GM18502 (cell line): ENCODE measurements around the gene FOLR1.
"Not testable (repeated sequence)": the region's sequence is repeated elsewhere in the genome, so short reads cannot be mapped to it uniquely, and the experiment has no call there.

Source experiments
- ATAC-seq: cut with Tn5 transposase; IDR thresholded peaks from one replicate; pipeline ENCODE4 v1.9.1; 2021; ENCODE audit warnings: mild to moderate bottlenecking; ENCODE audit not compliant: unreplicated experiment, poor library complexity

Gene FOLR1

GRCh38 chr11:72180892-72181552, 10.9 kb upstream of the FOLR1 start:
- ATAC-seq, result not testable (repeated sequence)

- not testable (repeated sequence) for ATAC-seq
Observed at GRCh38 chr11:72181553-72181958, 10.4 kb upstream of the FOLR1 start.

GRCh38 chr11:72188267-72188666, 3.7 kb upstream of the FOLR1 start:
- no peak for ATAC-seq

- ATAC-seq, result no peak
Observed at GRCh38 chr11:72189455-72190250, 2.3 kb upstream of the FOLR1 start.

- ATAC-seq, result no peak
Observed at GRCh38 chr11:72190631-72191071, 1.3 kb upstream of the FOLR1 start.

- no peak for ATAC-seq
Observed at GRCh38 chr11:72195518-72196270, 3.8 kb downstream of the FOLR1 start.

- not testable (repeated sequence) for ATAC-seq
Observed at GRCh38 chr11:72201445-72201844, 9.5 kb downstream of the FOLR1 start.

GRCh38 chr11:72202571-72202970, 10.6 kb downstream of the FOLR1 start:
- ATAC-seq, result no peak

- no peak for ATAC-seq
Observed at GRCh38 chr11:72203163-72203562, 11.2 kb downstream of the FOLR1 start.

- no peak for ATAC-seq
Observed at GRCh38 chr11:72204886-72205285, 12.9 kb downstream of the FOLR1 start.

- ATAC-seq, result not testable (repeated sequence)
Observed at GRCh38 chr11:72206794-72207193, 14.9 kb downstream of the FOLR1 start.

- no peak for ATAC-seq
Observed at GRCh38 chr11:72208281-72208680, 16.3 kb downstream of the FOLR1 start.

- no peak for ATAC-seq
Observed at GRCh38 chr11:72209101-72209500, 17.2 kb downstream of the FOLR1 start.

GRCh38 chr11:72216638-72217037, 24.7 kb downstream of the FOLR1 start, which contains the start of gene FOLR2:
FOLR2 (plus strand) TSS chr11:72216794; CDS start chr11:72218585, 1,791 bp downstream.
- no peak for ATAC-seq

- no peak for ATAC-seq
Observed at GRCh38 chr11:72217841-72218240, 25.9 kb downstream of the FOLR1 start.

GRCh38 chr11:72218251-72218745, 26.4 kb downstream of the FOLR1 start:
- ATAC-seq, result no peak

GRCh38 chr11:72220696-72221363, 28.9 kb downstream of the FOLR1 start:
- no peak for ATAC-seq

- ATAC-seq, result no peak
Observed at GRCh38 chr11:72221386-72222075, 29.6 kb downstream of the FOLR1 start.

GRCh38 chr11:72222106-72222891, 30.4 kb downstream of the FOLR1 start:
- ATAC-seq, result no peak
